Measurements from ENCODE around the gene PSMD9. TPM values are rescaled to one million over a fixed set of nuclear protein-coding genes. Genes with fewer than 3 reads are reported as not detected.

Gene PSMD9
- total and polyA plus RNA-seq, 10 of the 15 experiments (the other 5 are each of a cell fraction or from before 2014, with no cell fraction given) = 14.6 to 152 (median 58.1) TPM

GRCh38 chr12:121871467-121871866, 17.1 kb upstream of the PSMD9 start (continued):
- no peak for TF ChIP-seq RELB (IDR thresholded peaks at IDR 0.05; ENCODE audit: low read depth)
- TF ChIP-seq, protein P1, sequence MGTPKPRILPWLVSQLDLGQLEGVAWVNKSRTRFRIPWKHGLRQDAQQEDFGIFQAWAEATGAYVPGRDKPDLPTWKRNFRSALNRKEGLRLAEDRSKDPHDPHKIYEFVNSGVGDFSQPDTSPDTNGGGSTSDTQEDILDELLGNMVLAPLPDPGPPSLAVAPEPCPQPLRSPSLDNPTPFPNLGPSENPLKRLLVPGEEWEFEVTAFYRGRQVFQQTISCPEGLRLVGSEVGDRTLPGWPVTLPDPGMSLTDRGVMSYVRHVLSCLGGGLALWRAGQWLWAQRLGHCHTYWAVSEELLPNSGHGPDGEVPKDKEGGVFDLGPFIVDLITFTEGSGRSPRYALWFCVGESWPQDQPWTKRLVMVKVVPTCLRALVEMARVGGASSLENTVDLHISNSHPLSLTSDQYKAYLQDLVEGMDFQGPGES (IDR thresholded peaks at IDR 0.05) = no peak
- no peak for TF ChIP-seq EED (IDR thresholded peaks at IDR 0.05; ENCODE audit: low read depth)
- TF ChIP-seq, protein P2, sequence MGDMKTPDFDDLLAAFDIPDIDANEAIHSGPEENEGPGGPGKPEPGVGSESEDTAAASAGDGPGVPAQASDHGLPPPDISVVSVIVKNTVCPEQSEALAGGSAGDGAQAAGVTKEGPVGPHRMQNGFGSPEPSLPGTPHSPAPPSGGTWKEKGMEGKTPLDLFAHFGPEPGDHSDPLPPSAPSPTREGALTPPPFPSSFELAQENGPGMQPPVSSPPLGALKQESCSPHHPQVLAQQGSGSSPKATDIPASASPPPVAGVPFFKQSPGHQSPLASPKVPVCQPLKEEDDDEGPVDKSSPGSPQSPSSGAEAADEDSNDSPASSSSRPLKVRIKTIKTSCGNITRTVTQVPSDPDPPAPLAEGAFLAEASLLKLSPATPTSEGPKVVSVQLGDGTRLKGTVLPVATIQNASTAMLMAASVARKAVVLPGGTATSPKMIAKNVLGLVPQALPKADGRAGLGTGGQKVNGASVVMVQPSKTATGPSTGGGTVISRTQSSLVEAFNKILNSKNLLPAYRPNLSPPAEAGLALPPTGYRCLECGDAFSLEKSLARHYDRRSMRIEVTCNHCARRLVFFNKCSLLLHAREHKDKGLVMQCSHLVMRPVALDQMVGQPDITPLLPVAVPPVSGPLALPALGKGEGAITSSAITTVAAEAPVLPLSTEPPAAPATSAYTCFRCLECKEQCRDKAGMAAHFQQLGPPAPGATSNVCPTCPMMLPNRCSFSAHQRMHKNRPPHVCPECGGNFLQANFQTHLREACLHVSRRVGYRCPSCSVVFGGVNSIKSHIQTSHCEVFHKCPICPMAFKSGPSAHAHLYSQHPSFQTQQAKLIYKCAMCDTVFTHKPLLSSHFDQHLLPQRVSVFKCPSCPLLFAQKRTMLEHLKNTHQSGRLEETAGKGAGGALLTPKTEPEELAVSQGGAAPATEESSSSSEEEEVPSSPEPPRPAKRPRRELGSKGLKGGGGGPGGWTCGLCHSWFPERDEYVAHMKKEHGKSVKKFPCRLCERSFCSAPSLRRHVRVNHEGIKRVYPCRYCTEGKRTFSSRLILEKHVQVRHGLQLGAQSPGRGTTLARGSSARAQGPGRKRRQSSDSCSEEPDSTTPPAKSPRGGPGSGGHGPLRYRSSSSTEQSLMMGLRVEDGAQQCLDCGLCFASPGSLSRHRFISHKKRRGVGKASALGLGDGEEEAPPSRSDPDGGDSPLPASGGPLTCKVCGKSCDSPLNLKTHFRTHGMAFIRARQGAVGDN (IDR thresholded peaks at IDR 0.05) = no peak
- TF ChIP-seq SIX5 (IDR thresholded peaks at IDR 0.05; ENCODE audit: low read depth, low read length, severe bottlenecking) = no peak
- TF ChIP-seq GABPA (IDR thresholded peaks at IDR 0.05; ENCODE audit: low read depth) = no peak
- TF ChIP-seq ZBTB11 (CRISPR knock-in tag; IDR thresholded peaks at IDR 0.05) = no peak

Measured in GM12878 (cell line).